ENCODE results near the gene CDC7. TPM values are rescaled to one million over a fixed set of nuclear protein-coding genes. Genes with fewer than 3 reads are reported as not detected.

Gene CDC7
- total RNA-seq, 1 experiment from 2014 or later = 41.6 TPM

DNA sequence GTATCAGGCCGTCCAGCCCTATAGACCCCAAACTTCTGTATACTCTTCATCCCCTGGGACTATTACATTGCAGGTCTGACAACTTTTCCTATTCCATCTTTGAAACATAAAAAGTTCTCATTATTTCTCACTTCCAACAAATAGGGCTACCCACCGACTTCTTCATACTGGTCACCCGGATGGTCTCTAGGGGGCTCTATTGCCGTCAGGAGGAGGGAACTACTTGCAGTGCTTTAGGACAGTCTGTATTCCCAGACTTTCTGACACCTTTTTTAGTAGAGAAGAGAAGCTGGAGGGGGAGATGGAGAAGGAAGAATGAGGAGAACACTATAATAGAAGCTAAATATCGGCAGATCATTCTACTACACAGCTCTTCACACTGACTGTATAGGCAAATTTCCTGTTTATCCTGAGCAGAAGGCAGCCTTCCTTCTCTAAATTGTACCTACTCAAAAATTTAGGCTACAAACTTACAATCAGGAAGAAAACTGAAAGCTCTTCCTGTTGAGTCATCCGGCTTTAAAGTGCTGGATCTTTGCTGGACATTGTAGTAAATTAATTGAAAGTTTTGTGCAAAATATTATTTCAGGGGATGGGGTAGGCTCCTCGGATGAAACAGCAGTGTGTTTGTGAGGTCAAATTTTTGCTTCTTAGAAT, 54.6 kb downstream of the CDC7 start:
- H3K9ac ChIP-seq (ENCODE audit: extremely low read depth, insufficient read length, low read length) = no peak overlapping the region
- no peaks in the 10 kb centered on the region for H3K9me3 ChIP-seq (ENCODE audit: control insufficient read depth, low read depth, low read length)
- no peak overlapping the region for H2BK12ac ChIP-seq (ENCODE audit: insufficient read length, low read depth, low read length)
- peak; percentile 65 for TF ChIP-seq CTCF (conservative IDR thresholded peaks at IDR 0.05)
- H3K4ac ChIP-seq (ENCODE audit: low read depth, low read length) = no peak overlapping the region
- H2AK5ac ChIP-seq (ENCODE audit: insufficient read length, low read length) = no peak overlapping the region
- no peak overlapping the region for H3K56ac ChIP-seq (ENCODE audit: insufficient read length, low read depth, low read length)
- H3K18ac ChIP-seq (ENCODE audit: insufficient read length, low read depth, low read length) = no peak overlapping the region
- H3K4me1 Mint-ChIP-seq = peaks cover 6% of the 10 kb centered on the region in 2 experiments
- no peak overlapping the region for H3K27ac ChIP-seq (ENCODE audit: insufficient read length, low read depth, low read length)
- H4K91ac ChIP-seq (ENCODE audit: insufficient read length, low read depth, low read length) = no peak overlapping the region
- H3T11ph ChIP-seq (ENCODE audit: low read length) = no peak overlapping the region
- H3K79me1 ChIP-seq (ENCODE audit: insufficient read depth, low read depth, low read length, poor library complexity, severe bottlenecking) = no peaks in the 10 kb centered on the region
- DNase-seq = no peak
- no peaks in the 10 kb centered on the region; a peak in 1 of 5 replicates for H3K9me3 Mint-ChIP-seq
- no peak overlapping the region for H4K5ac ChIP-seq (ENCODE audit: insufficient read length, low read depth, low read length)
- WGBS (ENCODE audit: extremely low coverage, insufficient read length, low lambda C conversion rate) = no CpG with 5 or more reads among the region's 7 CpGs
- no peak overlapping the region for H3K27ac Mint-ChIP-seq
- H3K23me2 ChIP-seq (ENCODE audit: insufficient read length, low read depth, low read length, poor library complexity, severe bottlenecking) = no peaks in the 10 kb centered on the region
- no peaks in the 10 kb centered on the region for H3K4me1 ChIP-seq (ENCODE audit: insufficient read depth, low read length)
- H4K8ac ChIP-seq (replicated peaks; ENCODE audit: insufficient read length, low read depth, low read length) = no peak overlapping the region
- no peaks in the 10 kb centered on the region for H4K20me1 ChIP-seq (ENCODE audit: control insufficient read depth, insufficient read depth, insufficient read length)
- no peak overlapping the region for H3K4me2 ChIP-seq (ENCODE audit: insufficient read depth, insufficient read length, low read length)
- no peak overlapping the region for H3K4me3 Mint-ChIP-seq
- no peak overlapping the region for H2BK15ac ChIP-seq (ENCODE audit: low read depth, low read length)
- no peaks in the 10 kb centered on the region for H3K79me2 ChIP-seq (ENCODE audit: insufficient read depth, low read length)
- no peaks in the 10 kb centered on the region; the same call in 1 of the 2 replicates for H3K27me3 Mint-ChIP-seq (ENCODE audit: low read depth)
- no peak overlapping the region for H3K14ac ChIP-seq (ENCODE audit: insufficient read depth, low read length)
- H2BK120ac ChIP-seq (ENCODE audit: low read depth, low read length, poor library complexity, severe bottlenecking) = no peak overlapping the region
- H3K27me3 ChIP-seq (ENCODE audit: insufficient read depth, low read length) = no peaks in the 10 kb centered on the region
- no peak overlapping the region for H2BK20ac ChIP-seq (ENCODE audit: low read depth, low read length, poor library complexity, severe bottlenecking)
- no peak overlapping the region for H2AFZ ChIP-seq (ENCODE audit: low read length)
- no peak overlapping the region for H2BK5ac ChIP-seq (ENCODE audit: insufficient read length, low read length)
- no peak overlapping the region for H3K23ac ChIP-seq (ENCODE audit: insufficient read length, low read depth, low read length)
- H3K36me3 Mint-ChIP-seq (ENCODE audit: insufficient read depth in 1 of 3, low read depth in 3 of 3) = peaks cover 0 to 2% (median 0%) of the 10 kb centered on the region in 3 experiments; a peak in 2 of 7 replicates
